Brain microvascular endothelial cell (primary cell): ENCODE results near the gene APBB2.

Source experiments
- DNase-seq: peaks from one replicate; pipeline ENCODE4 v3.0.0-alpha.2; 2020
- H3K27ac ChIP-seq: fragments of 250-450 bp; sonication (Bioruptor Pico); 2 replicates; pipeline ENCODE4 v1.5.1; 2020; ENCODE audit warnings: mild to moderate bottlenecking, moderate library complexity
- H3K27me3 ChIP-seq: fragments of 250-450 bp; sonication (Bioruptor Pico); replicated peaks from 2 replicates; pipeline ENCODE4 v1.5.1; 2020; ENCODE audit warnings: mild to moderate bottlenecking
- H3K36me3 ChIP-seq: fragments of 250-450 bp; sonication (Bioruptor Pico); replicated peaks from 2 replicates; pipeline ENCODE4 v1.5.1; 2020; ENCODE audit warnings: mild to moderate bottlenecking
- H3K4me3 ChIP-seq: 2 replicates; pipeline ENCODE4 v1.5.1; 2011; ENCODE audit warnings: low read depth, mild to moderate bottlenecking, control low read depth, low read length, moderate library complexity
- CTCF ChIP-seq: IDR thresholded peaks from 2 replicates; pipeline ENCODE4 v1.5.1; 2011; ENCODE audit warnings: low read depth, mild to moderate bottlenecking, moderate library complexity, low read length, control low read depth, inconsistent platforms; ENCODE audit errors: missing control alignments
- in situ Hi-C: cut with HindIII; loops from 2 replicates; pipeline ENCODE4 v1.10.0; 2017; ENCODE audit warnings: low sequenced_read_pairs, low pct_ligation_motif_present

APBB2 gene

GRCh38 chr4:41236032-41236431 lies 21.7 kb upstream of the APBB2 start:
- TF ChIP-seq CTCF = no peak
- in situ Hi-C loops = no loop called here
- no peak for DNase-seq
- Histone ChIP-seq H3K36me3 (no peaks in the 10 kb centered on the region), H3K27ac (no peak overlapping the region), H3K4me3 (no peak overlapping the region), H3K27me3 (no peaks in the 10 kb centered on the region)

DNA sequence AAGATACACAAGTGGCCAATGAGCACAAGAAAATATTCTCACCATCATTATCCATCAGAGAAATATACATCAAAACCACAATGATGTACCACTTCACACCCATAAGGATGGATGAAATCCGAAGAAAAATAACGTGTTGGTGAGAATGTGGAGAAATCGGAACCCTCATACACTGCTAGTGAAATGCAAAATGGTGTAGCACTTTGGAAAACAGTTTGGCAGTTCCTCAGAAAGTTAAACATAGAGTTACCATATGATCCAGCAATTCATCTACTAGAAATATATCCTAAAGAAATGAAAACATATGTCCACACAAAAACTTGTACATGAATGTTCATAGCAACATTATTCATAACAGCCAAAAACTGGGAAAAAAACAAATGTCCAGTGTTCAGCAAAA lies 18.5 kb upstream of the APBB2 start:
- DNase-seq = no peak
- in situ Hi-C loops = no loop called here

GRCh38 chr4:41232406-41232805 lies 18.1 kb upstream of the APBB2 start:
- H3K36me3 ChIP-seq = no peaks in the 10 kb centered on the region
- no peaks in the 10 kb centered on the region for H3K27me3 ChIP-seq
- no peak overlapping the region for H3K27ac ChIP-seq
- peak; percentile 31 for DNase-seq
- TF ChIP-seq CTCF = peak; percentile 63
- in situ Hi-C loops = no loop called here
- H3K4me3 ChIP-seq = no peak overlapping the region

More for the DNA sequence above, 18.5 kb upstream of the APBB2 start:
- Histone ChIP-seq H3K4me3 (no peak overlapping the region), H3K36me3 (no peaks in the 10 kb centered on the region), H3K27ac (no peak overlapping the region), H3K27me3 (no peaks in the 10 kb centered on the region)
- TF ChIP-seq CTCF = no peak

DNA sequence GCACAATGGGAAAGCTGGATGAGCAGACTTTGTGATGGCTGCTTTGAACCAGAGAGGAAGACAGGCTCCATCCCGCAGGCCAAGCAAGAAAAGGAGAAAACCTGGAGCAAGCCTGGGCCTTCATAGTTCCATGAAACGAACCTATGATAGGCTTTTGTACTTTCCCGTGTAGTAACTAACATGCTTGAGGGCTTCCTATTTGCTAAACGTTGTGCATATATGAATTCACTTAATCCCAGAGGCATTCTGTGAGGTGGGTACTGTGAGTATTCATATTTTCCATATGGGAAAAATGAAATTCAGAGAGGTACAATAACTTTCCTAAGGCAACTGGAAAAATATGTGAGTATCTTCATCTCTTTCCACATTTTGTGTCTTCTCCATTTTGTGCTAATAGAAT lies 13.6 kb upstream of the APBB2 start:
- Histone ChIP-seq H3K27me3 (no peaks in the 10 kb centered on the region), H3K36me3 (no peaks in the 10 kb centered on the region), H3K27ac (no peak overlapping the region), H3K4me3 (no peak overlapping the region)
- TF ChIP-seq CTCF = no peak
- DNase-seq = no peak
- in situ Hi-C loops = no loop called here

GRCh38 chr4:41221850-41222645 lies 7.7 kb upstream of the APBB2 start:
- Histone ChIP-seq H3K27me3 (no peaks in the 10 kb centered on the region), H3K4me3 (no peak overlapping the region), H3K36me3 (no peaks in the 10 kb centered on the region), H3K27ac (no peak overlapping the region)
- in situ Hi-C loops = no loop called here
- TF ChIP-seq CTCF = no peak
- no peak for DNase-seq
